GM15510 (cell line): Measurements from ENCODE around the gene CTSH.

ENCODE experiments used
- POLR2A ChIP-seq: IDR thresholded peaks from 3 replicates; pipeline ENCODE4 v1.6.1; 2011; ENCODE audit warnings: borderline replicate concordance; ENCODE audit not compliant: insufficient read length; ENCODE audit errors: extremely low read depth

CTSH gene

GRCh38 chr15:78937132-78937739, 7.6 kb downstream of the CTSH start:
- no peak for TF ChIP-seq POLR2A

DNA sequence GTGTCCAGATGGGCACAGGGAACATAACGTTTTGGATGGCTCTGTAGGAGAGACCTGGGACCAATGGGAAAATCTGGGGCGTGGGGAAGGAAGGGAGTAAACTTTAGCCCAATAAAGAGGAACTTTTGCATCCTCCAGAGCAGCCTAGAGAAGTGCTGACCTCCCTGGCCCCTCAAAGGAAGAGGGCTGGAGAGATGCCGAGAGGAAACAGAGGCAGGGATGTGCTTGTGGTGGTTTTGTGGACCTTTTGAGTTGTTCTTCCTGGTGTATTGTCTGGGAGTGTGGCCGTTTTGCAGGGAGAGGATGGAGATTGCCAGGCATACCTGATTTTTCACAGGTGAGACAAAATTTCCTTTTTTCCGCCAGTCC, 10.2 kb downstream of the CTSH start:
- no peak for TF ChIP-seq POLR2A

GRCh38 chr15:78933823-78934654, 10.8 kb downstream of the CTSH start:
- TF ChIP-seq POLR2A = no peak

- TF ChIP-seq POLR2A = no peak
These were observed 11.5 kb downstream of the CTSH start for GRCh38 chr15:78933187-78933822.

- no peak for TF ChIP-seq POLR2A
These were observed 12.5 kb downstream of the CTSH start for GRCh38 chr15:78932258-78932808.

DNA sequence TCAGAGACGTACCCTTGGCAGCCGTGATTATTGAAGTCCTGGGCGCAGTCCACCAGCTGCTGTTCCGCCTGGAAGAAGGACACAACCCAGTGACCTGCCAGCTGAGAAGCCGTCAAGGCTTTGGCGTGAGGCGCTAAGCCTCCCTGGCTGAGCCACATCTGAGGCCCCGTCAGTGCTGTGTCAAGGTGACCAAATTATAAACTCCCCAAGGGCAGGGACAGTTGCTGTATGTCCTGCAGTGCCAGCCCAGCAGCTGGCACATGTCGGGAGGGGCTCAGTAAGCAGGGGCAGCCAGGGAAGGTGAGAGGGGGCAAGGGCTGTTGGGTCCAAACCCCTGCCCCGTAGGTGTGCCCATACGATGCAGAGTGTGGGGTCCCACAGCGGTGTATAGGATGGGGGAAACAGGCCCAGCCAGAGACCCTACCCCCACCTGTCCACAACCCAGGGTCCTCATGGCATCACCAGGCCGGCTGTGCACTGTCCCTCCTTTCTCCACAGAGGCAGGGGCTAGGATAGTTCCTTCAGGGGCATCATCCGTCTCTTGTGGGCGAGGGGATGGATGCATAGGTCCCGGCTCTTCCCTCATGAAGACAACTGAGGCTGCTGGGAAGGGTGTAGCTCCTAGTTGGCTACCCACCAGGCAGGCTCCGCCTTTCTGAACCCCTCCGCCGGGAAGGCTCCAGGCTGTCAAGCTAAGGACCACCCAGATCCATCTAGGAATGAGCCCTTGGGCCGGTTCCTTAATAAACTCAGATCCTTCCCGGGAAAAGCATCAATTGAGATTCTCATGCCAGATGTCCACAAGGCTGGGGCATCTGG, 13.2 kb downstream of the CTSH start:
- TF ChIP-seq POLR2A = no peak

DNA sequence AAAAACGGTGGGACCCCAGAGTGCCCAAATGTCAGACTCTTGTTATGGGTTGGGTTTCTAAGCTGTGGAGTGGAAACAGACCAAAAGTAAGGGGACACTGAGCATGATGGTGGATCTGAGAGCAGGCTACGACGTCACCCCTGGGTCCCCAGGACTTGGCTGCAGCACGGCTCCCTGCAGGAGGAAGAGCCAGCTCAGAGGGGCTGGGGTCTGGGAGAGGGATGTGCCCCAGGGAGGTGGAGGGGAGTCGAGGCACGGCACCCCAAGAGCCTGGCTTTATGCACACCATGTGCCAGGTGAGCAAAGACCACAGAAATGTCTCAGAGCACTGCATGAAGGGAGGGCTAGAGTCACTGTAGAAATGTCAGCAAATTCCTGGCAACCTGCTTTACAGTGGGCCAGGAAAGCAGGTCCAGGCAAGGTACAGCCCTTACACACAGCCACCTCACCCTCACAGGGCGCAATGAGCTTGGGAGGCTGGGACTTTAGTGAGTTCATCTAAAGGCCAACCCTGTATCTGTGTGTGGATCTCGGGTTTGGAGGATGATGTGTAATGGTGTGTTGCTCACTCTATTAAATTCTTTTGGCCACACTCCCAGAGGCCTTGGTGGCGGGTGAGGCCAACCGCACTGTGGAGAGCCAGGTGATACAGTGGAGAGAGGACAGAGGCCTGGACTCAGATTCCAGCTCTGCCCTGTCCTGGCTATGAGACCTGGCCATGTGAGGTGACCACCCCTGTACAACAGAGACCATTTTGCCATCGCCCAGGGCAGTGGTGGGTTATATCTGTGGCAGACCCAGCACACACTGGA, 14.1 kb downstream of the CTSH start:
- peak; percentile 19 for TF ChIP-seq POLR2A

- TF ChIP-seq POLR2A = peak; percentile 24
These were observed 15.1 kb downstream of the CTSH start for GRCh38 chr15:78929536-78930264.

GRCh38 chr15:78928616-78929093, 16.2 kb downstream of the CTSH start:
- TF ChIP-seq POLR2A = no peak

DNA sequence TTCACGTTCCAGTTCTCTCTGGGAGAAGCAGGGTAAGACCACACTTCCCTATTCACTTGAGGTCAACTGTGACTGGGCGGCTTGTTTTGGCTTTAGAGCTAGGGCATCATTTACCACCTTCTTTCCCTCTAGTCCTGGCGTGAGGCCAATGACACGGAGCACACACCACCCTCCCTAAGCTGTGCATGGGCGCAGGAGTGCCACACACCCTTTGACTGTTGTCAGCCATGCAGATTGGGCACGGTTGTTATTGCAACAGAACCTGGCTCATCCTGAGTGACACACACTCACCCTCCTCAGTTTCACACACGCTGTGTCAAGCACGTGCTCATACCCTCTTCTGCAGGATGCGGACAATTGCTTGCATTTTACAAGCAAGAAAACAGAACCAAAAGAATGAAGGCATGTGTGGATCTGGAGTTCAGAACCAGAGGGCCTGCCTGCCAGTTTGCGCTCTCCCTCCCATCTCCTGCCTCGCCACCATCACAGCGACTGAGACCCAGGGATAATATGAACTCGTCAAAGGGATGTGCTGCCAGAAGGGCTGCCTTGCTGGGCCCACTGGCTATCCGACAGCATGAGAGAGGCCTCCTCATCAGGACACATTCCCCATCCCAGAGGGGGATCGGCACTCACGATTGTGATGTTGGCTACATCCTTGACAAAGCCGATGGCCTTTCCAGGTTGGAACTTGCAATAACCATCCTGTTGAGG, 17.6 kb downstream of the CTSH start:
- TF ChIP-seq POLR2A = no peak

DNA sequence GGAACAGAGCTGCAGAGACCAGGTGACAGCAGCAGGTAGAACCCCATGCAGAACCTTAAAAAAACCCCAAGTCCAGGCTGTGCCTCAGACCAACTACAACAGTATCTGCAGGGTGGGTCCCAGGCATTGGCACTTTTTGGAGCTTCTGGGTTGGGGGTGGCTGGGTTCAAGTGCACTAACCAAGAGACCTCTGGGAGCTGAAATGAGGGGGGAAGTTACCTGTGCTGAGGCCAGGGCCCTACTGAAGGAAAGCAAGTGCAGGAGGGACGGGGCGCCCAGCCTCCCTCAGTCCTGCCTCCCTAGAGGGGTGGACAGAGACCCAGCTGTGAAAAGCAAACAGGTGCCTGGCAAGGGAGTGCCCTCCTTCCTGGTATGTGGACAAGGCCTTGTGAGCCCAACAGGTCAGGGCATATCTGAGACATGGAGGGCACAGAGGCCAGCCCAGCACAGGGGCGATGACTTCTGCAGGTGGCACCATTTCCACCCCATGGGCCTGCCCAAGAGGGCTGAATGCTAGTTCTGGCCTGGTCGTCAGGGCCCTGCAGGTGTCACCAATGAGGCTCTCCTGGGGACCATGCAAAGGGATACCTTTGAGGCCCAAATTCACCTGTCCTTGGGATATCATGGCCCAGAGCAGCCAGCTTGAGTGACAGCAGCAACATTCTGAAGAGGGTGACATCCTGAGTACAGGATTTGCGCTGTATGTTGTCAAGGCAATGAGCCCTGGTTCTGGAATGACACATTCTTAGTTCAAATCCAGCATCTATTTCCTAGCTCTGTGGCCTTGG, 18.7 kb downstream of the CTSH start:
- no peak for TF ChIP-seq POLR2A

DNA sequence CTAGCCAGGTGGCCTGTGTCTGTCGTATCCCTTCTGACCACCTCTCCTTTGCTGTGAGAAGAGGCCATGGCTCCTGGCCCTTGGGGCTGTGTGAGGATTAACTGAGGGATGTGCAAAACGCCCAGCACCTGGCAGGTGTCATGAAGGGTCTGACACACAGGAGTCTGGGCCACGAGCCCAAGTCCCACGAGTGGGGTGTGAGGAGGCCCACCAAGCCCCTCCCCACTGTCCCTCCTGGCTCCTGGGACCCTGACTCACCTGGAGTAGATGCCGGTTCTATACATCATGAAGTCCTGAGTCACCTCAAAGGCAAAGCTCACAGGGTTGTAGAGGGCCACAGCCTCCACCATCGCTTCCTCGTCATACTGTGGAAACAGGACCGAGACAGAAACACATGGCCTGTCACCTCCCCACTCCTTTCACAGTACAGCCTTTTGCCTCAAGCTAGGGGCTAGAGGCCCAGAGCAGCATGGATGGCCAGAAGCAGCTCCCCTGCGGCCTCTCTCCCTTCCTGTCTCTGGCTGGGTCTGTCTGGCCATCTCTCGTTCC, 19.7 kb downstream of the CTSH start:
- no peak for TF ChIP-seq POLR2A
